C4-2B (cell line): ENCODE results near the gene MED12L.

Experiments used
- H3K27ac ChIP-seq: fragments of 450-650 bp; 2 replicates; pipeline ENCODE4 v1.5.1; 2017
- ZFX ChIP-seq: fragments of 450-650 bp; IDR thresholded peaks from 2 replicates; pipeline ENCODE4 v1.6.1; 2017
- TF ChIP-seq, protein P1 (sequence below): fragments of 450-650 bp; conservative IDR thresholded peaks from 2 replicates; pipeline ENCODE4 v1.5.1; 2017; ENCODE audit warnings: mild to moderate bottlenecking

The MED12L gene

DNA sequence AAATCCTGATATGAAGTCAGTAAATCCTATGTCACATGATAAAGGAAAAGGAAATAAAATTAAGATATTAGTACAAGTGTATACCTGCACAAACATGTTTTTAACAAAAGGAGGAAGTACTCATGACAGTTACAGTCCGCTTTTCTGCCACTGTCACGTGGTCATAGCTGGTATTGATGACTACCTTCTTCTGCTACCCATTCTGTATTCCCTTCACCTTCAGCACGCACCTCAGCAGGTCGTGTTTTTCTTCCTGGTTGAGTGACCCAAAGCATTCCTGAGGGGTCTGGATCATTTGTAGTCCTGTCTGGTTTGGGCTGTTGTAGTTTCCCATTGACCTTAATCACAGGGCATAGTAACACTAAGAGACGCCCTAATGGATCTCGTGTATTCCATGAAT is 334.3 kb downstream of the MED12L start:
- TF ChIP-seq, protein P1, sequence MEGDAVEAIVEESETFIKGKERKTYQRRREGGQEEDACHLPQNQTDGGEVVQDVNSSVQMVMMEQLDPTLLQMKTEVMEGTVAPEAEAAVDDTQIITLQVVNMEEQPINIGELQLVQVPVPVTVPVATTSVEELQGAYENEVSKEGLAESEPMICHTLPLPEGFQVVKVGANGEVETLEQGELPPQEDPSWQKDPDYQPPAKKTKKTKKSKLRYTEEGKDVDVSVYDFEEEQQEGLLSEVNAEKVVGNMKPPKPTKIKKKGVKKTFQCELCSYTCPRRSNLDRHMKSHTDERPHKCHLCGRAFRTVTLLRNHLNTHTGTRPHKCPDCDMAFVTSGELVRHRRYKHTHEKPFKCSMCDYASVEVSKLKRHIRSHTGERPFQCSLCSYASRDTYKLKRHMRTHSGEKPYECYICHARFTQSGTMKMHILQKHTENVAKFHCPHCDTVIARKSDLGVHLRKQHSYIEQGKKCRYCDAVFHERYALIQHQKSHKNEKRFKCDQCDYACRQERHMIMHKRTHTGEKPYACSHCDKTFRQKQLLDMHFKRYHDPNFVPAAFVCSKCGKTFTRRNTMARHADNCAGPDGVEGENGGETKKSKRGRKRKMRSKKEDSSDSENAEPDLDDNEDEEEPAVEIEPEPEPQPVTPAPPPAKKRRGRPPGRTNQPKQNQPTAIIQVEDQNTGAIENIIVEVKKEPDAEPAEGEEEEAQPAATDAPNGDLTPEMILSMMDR, result no peak
- TF ChIP-seq ZFX, result no peak
- no peak overlapping the region for H3K27ac ChIP-seq

- no peak overlapping the region for H3K27ac ChIP-seq
- TF ChIP-seq, protein P1, result peak; percentile 19
- no peak for TF ChIP-seq ZFX
These were observed 336.5 kb downstream of the MED12L start for GRCh38 chr3:151421938-151422337.

GRCh38 chr3:151423091-151423490 is 337.6 kb downstream of the MED12L start:
- no peak for TF ChIP-seq ZFX
- TF ChIP-seq, protein P1, result no peak
- no peak overlapping the region for H3K27ac ChIP-seq

DNA sequence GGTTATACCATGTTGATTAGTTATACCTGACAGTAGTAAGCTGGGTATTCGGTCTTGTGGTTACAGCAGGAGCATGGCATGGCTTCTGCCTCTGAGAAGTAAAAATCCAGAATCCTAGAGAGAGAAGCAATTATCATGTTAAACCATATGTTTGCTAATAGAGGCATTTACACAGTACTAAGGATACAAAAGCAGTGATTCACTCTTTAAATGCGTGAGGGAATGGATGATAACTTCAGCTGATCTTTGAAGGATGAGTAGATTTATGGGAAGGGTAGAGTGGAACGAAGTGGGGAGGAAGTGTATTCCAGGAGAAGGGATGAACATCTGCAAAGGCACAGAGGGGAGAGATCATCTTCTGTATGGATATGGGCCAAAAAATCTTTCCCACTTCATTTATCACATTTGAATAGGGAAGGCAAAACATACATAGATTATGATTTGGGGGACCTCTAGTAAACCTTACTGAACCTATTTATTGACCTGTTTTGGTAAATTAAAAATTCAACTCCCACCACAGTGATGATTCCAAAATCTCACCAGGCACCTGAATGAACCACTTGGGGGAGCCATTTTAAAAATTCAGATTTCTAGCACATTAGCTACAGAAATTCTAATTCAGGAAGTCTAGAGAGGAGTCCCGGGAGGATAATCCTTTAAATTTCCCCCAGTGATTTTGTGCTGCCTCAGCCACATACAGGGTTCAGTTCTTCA is 340.3 kb downstream of the MED12L start:
- no peak overlapping the region for H3K27ac ChIP-seq

DNA sequence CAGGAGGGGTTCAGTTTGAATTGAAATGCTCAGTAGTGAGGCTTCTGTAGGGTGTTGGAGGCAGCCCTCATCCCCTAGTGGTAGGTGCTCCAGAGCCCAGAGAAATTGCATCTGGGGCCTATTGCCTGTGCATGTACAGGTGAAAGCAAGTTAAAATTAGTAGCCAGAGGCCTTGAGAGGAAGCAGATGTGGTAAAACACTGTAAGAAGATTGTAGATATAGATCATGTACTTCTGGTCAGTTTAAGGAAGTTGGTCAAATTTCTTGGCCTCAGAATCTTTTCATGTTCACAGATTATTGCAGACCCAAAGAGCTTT is 340.8 kb downstream of the MED12L start:
- H3K27ac ChIP-seq, result no peak overlapping the region
- TF ChIP-seq ZFX, result no peak
- TF ChIP-seq, protein P1, result peak; percentile 61

More for the DNA sequence above, 340.3 kb downstream of the MED12L start:
- TF ChIP-seq, protein P1, result peak; percentile 74
- TF ChIP-seq ZFX, result no peak

- H3K27ac ChIP-seq, result no peak overlapping the region
- TF ChIP-seq ZFX, result no peak
- TF ChIP-seq, protein P1, result no peak
These were observed 342.9 kb downstream of the MED12L start for GRCh38 chr3:151428386-151428785.

DNA sequence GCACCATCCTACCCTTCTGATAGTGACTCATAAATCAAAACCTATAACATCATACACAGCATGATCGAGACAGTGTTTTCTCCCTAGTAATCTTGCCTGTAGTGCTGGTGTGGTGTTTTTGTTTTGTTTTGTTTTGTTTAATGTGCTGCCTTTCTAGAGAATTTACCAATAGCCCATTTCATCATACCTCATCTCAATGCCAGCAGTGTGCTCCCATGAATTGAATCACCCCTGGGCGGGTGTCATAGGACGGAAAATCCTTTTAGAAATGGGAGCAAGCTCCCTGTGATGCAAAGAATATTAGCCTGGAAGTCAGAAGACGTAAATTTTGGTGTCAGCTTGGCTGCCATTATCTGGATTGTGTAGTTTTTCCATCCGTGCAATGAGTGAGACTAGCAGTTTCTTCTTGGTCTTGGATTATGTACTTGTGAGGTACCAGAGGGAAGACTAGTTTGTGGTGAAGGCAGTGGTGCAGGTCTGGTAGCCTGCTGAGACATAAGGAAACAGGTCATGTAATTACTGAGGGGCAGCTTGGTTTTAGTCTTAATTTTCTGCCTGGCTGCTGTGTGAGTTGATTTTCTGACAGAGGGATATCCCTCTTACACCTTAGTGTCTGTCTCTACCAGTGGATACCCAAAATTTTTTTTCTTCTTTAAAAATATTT is 345.5 kb downstream of the MED12L start:
- H3K27ac ChIP-seq, result no peak overlapping the region
- TF ChIP-seq, protein P1, result no peak
- TF ChIP-seq ZFX, result no peak
